Body of pancreas (tissue), 4 donors: Measurements from ENCODE around the gene NBEA.

Experiments
- POLR2A ChIP-seq, 3 donors: fragments of 450-650 bp; IDR thresholded peaks; one replicate each; pipeline ENCODE4 v1.6.1; 2016; ENCODE audit warnings: antibody characterized with exemption in 3 of 3, mild to moderate bottlenecking in 2 of 3
- TF ChIP-seq, protein P1 (sequence below), 7 experiments: fragments of 450-650 bp in 4 of 7; fragments of 200-600 bp in 3 of 7; sonication (generic) in 3 of 7; IDR thresholded peaks; one replicate each; pipeline ENCODE4 v1.5.1; 2016 to 2019; ENCODE audit warnings: antibody characterized with exemption in 7 of 7

DNA sequence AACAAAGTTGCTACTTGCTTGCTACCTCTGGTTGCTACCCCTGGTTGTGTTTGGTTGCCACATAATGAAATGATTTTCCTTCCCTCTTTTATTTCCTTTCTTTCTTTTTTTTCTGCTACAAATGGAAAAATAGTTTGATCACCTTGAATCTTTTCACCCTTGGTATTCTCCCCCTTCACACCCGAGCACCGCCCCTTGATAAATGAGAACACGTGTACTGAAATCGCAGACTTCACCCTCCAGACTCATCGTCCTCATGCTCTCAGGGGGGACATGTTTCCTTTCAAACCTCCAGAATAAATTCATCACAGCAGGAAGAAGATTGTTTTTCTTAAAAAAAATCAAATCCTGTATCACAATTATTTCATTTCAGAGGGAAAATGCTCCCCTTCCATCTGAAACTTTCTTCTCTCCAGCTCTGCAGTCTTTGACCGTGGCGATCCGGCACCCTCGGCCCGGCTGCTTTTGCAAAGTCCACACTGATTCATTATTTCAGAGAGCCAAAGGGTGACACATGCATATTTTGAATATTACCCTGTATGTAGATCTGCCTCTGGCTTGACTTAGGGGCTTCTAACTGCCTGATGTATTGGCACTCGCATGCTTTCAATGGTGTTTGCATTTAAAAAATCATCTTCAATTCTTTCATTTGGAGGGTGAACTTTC is 757.0 kb downstream of the NBEA start:
- TF ChIP-seq, protein P1, sequence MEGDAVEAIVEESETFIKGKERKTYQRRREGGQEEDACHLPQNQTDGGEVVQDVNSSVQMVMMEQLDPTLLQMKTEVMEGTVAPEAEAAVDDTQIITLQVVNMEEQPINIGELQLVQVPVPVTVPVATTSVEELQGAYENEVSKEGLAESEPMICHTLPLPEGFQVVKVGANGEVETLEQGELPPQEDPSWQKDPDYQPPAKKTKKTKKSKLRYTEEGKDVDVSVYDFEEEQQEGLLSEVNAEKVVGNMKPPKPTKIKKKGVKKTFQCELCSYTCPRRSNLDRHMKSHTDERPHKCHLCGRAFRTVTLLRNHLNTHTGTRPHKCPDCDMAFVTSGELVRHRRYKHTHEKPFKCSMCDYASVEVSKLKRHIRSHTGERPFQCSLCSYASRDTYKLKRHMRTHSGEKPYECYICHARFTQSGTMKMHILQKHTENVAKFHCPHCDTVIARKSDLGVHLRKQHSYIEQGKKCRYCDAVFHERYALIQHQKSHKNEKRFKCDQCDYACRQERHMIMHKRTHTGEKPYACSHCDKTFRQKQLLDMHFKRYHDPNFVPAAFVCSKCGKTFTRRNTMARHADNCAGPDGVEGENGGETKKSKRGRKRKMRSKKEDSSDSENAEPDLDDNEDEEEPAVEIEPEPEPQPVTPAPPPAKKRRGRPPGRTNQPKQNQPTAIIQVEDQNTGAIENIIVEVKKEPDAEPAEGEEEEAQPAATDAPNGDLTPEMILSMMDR (IDR thresholded peaks at IDR 0.05): no peak
- TF ChIP-seq POLR2A (IDR thresholded peaks at IDR 0.05): no peak
